Endothelial cell of umbilical vein (primary cell): ENCODE data around the gene ECEL1. TPM values are rescaled to one million over a fixed set of nuclear protein-coding genes. Genes with fewer than 3 reads are reported as not detected.

ENCODE experiments used
- BruUV-seq: library from RNA; stranded (reverse); fragments of 400-500 nt; replicated peaks from 2 replicates; lab custom pipeline; 2021; lab: Mats Ljungman, UMichigan
- CTCF ChIA-PET: fragments of 300-600, 350-600 bp; sonication (Branson Sonifier 250); formaldehyde crosslinking; loops from one replicate; lab custom pipeline; 2021; ENCODE audit warnings: antibody characterized with exemption, inconsistent platforms; lab: Charles Lee
- POLR2A ChIA-PET: fragments of 300-600, 350-600 bp; sonication (Branson Sonifier 250); formaldehyde crosslinking; loops from one replicate; lab custom pipeline; 2021; ENCODE audit warnings: antibody characterized with exemption, inconsistent platforms; lab: Charles Lee
- DNase-seq: peaks from one replicate; pipeline ENCODE4 v3.0.0-alpha.2; 2011; ENCODE audit warnings: low read depth, low spot score
- FAIRE-seq: peaks from 2 replicates; lab custom pipeline; 2011; peaks lifted over from hg19 to GRCh38; lab: Jason Lieb, UNC
- H2AFZ ChIP-seq: 2 replicates; pipeline ENCODE4 v1.6.0; 2012; ENCODE audit warnings: low read depth, low read length, control low read depth, inconsistent platforms
- H3K27ac ChIP-seq: 2 replicates; pipeline ENCODE4 v1.5.1; 2011; ENCODE audit warnings: low read depth, mild to moderate bottlenecking, control low read depth, low read length, moderate library complexity; ENCODE audit not compliant: insufficient read depth
- H3K27me3 ChIP-seq, 2 experiments: 2 replicates each; pipeline versions ENCODE4 v1.6.0 to v1.6.1; 2011; ENCODE audit warnings: low read length in 2 of 2, mixed read lengths in 1 of 2; ENCODE audit not compliant: control insufficient read depth in 2 of 2, insufficient read depth in 2 of 2
- H3K36me3 ChIP-seq, 2 experiments: 2 replicates in 1 of 2; 3 replicates in 1 of 2; pipeline ENCODE4 v1.5.1; 2011; ENCODE audit warnings: low read length in 2 of 2, mild to moderate bottlenecking in 1 of 2, moderate library complexity in 1 of 2; ENCODE audit not compliant: control insufficient read depth in 2 of 2, insufficient read depth in 2 of 2; ENCODE audit errors: extremely low read depth in 1 of 2
- H3K4me1 ChIP-seq: 3 replicates; pipeline ENCODE4 v1.5.1; 2011; ENCODE audit warnings: mild to moderate bottlenecking, low read length; ENCODE audit not compliant: control insufficient read depth, insufficient read depth; ENCODE audit errors: extremely low read depth
- H3K4me2 ChIP-seq: 2 replicates; pipeline ENCODE4 v1.6.1; 2011; ENCODE audit warnings: low read length, control low read depth, mixed read lengths; ENCODE audit not compliant: insufficient read depth
- H3K4me3 ChIP-seq, 3 experiments: fragments of 200-600 bp in 1 of 3; sonication (generic), shearing (Covaris generic) in 1 of 3; replicated peaks in 1 of 3; 2 replicates each; pipeline ENCODE4 v1.5.1; 2011 to 2016; ENCODE audit warnings: control low read depth in 3 of 3, low read length in 3 of 3, mild to moderate bottlenecking in 2 of 3, inconsistent platforms in 1 of 3, low read depth in 1 of 3, moderate library complexity in 1 of 3; ENCODE audit not compliant: insufficient read depth in 1 of 3
- H3K79me2 ChIP-seq: 2 replicates; pipeline ENCODE4 v1.6.0; 2012; ENCODE audit warnings: low read length, inconsistent platforms; ENCODE audit not compliant: control insufficient read depth, insufficient read depth
- H3K9ac ChIP-seq: replicated peaks from 2 replicates; pipeline ENCODE3; 2011; ENCODE audit warnings: low read length, control low read depth; ENCODE audit not compliant: insufficient read depth; ENCODE audit errors: extremely low read depth
- H3K9me1 ChIP-seq: replicated peaks from 3 replicates; pipeline ENCODE4 v1.6.0; 2011; ENCODE audit warnings: mild to moderate bottlenecking, low read length; ENCODE audit not compliant: control insufficient read depth, insufficient read depth; ENCODE audit errors: extremely low read depth
- H3K9me3 ChIP-seq: replicated peaks from 2 replicates; pipeline ENCODE4 v1.5.1; 2012; ENCODE audit warnings: low read length, inconsistent platforms; ENCODE audit not compliant: control insufficient read depth, insufficient read depth
- H4K20me1 ChIP-seq: replicated peaks from 2 replicates; pipeline ENCODE3; 2011; ENCODE audit warnings: mild to moderate bottlenecking, low read length; ENCODE audit not compliant: control insufficient read depth, insufficient read depth; ENCODE audit errors: extremely low read depth
- EZH2 ChIP-seq: IDR thresholded peaks from 2 replicates; pipeline ENCODE4 v1.6.1; 2012; ENCODE audit warnings: borderline replicate concordance, low read depth, mild to moderate bottlenecking, moderate library complexity, low read length, inconsistent platforms; ENCODE audit not compliant: severe bottlenecking
- FOS ChIP-seq: IDR thresholded peaks from 2 replicates; pipeline ENCODE4 v1.6.1; 2011; ENCODE audit warnings: mild to moderate bottlenecking, low read length, moderate library complexity, borderline replicate concordance; ENCODE audit not compliant: insufficient read depth
- GATA2 ChIP-seq: IDR thresholded peaks from 2 replicates; pipeline ENCODE4 v1.7.0; 2011; ENCODE audit warnings: low read depth, mild to moderate bottlenecking, moderate library complexity, mixed read lengths, low read length; ENCODE audit not compliant: insufficient read length, insufficient read depth
- JUN ChIP-seq: IDR thresholded peaks from 2 replicates; pipeline ENCODE4 v1.6.1; 2011; ENCODE audit warnings: borderline replicate concordance, low read depth; ENCODE audit not compliant: insufficient read length, insufficient read depth
- MAX ChIP-seq: IDR thresholded peaks from 2 replicates; pipeline ENCODE4 v1.6.1; 2011; ENCODE audit not compliant: insufficient read depth, insufficient read length
- MYC ChIP-seq: IDR thresholded peaks from one replicate; pipeline ENCODE4 v1.6.1; 2011; ENCODE audit warnings: mild to moderate bottlenecking, low read depth, low read length
- POLR2A ChIP-seq: IDR thresholded peaks from 2 replicates; pipeline ENCODE4 v1.6.1; 2012; ENCODE audit warnings: low read depth, mild to moderate bottlenecking, control low read depth, low read length
- POLR2AphosphoS5 ChIP-seq: IDR thresholded peaks from 2 replicates; pipeline ENCODE4 v1.6.1; 2012; ENCODE audit warnings: low read depth, mild to moderate bottlenecking, control low read depth, low read length, moderate library complexity; ENCODE audit not compliant: insufficient read depth
- dilution Hi-C: fragments of 300-500 bp; cut with MboI; formaldehyde crosslinking; loops from one replicate; pipeline ENCODE4 v1.15.0; 2019; ENCODE audit warnings: low sequenced_read_pairs; ENCODE audit not compliant: extremely low pct_ligation_motif_present
- intact Hi-C: fragments of 100-400 bp; cut with micrococcal nuclease; formaldehyde crosslinking; loops from one replicate; pipeline ENCODE4 v1.10.0; 2022
- polyA plus RNA-seq, 4 experiments: library from polyadenylated mRNA; depleted of rRNA in 3 of 4; stranded (reverse) in 3 of 4; unstranded in 1 of 4; fragments of >200 nt; gene quantifications; 2 replicates each; pipeline versions ENCODE4 v1.2.1 to v1.2.3, GENCODE V29; 2011 to 2012; ENCODE audit warnings: missing spikeins in 1 of 4
- total RNA-seq: library from RNA; stranded (reverse); gene quantifications from 2 replicates; pipeline ENCODE4 v1.2.3, GENCODE V29; 2021

The ECEL1 gene
- total and polyA plus RNA-seq, 2 donors (not counting 3 experiments of a cell fraction or from before 2014, with no cell fraction given): not detected

GRCh38 chr2:232524771-232525170 lies 37.1 kb upstream of the ECEL1 start:
- DNase-seq: no peak
- Histone ChIP-seq H3K79me2 (no peaks in the 10 kb centered on the region), H3K27me3 (peaks cover 18 to 22% of the 10 kb centered on the region in 2 experiments), H3K9ac (no peak overlapping the region), H3K4me1 (no peaks in the 10 kb centered on the region), H3K9me1 (no peaks in the 10 kb centered on the region), H3K4me3 (no peak overlapping the region), H3K4me2 (no peak overlapping the region), H4K20me1 (no peaks in the 10 kb centered on the region), H3K9me3 (no peaks in the 10 kb centered on the region), H3K27ac (no peak overlapping the region), H2AFZ (no peak overlapping the region), H3K36me3 (no peaks in the 10 kb centered on the region)
- ChIA-PET POLR2A (no interaction called here), CTCF (interaction anchor here (1.3 kb wide), 1 partner anchor 60 kb away, joined by 5 read pairs; no protein-coding TSS in a partner anchor)
- dilution Hi-C loops: no loop called here
- TF ChIP-seq GATA2 (no peak), JUN (no peak), FOS (no peak), MYC (no peak), POLR2A (no peak), POLR2AphosphoS5 (no peak), EZH2 (no peak), MAX (no peak)
- intact Hi-C loops: loop anchor here (2.0 to 5.0 kb wide), 2 partner anchors 26 to 617 kb away; partner anchors contain the start of genes EIF4E2 and TIGD1
- FAIRE-seq: no peak
- no TSS peak for BruUV-seq
